Panc1 (cell line): ENCODE results near the gene ZC3H13. TPM values are rescaled to one million over a fixed set of nuclear protein-coding genes. Genes with fewer than 3 reads are reported as not detected.

ENCODE experiments used
- ATAC-seq: fragments of 200-7000 bp; cut with Tn5 transposase; 2 replicates; pipeline ENCODE4 v1.9.1; 2020; ENCODE audit warnings: mild to moderate bottlenecking, moderate library complexity
- BruUV-seq: library from RNA; stranded (reverse); fragments of 400-500 nt; replicated peaks from 2 replicates; lab custom pipeline; 2021; lab: Mats Ljungman, UMichigan
- CTCF ChIA-PET: fragments of 300-600 bp; sonication (Branson Sonifier 250); formaldehyde crosslinking; loops from one replicate; lab custom pipeline; 2022; ENCODE audit warnings: antibody characterized with exemption; lab: Charles Lee
- POLR2A ChIA-PET: fragments of 300-600 bp; sonication (Branson Sonifier 250); formaldehyde crosslinking; loops from one replicate; lab custom pipeline; 2022; ENCODE audit warnings: antibody characterized with exemption; lab: Charles Lee
- DNase-seq: peaks from one replicate; pipeline ENCODE4 v3.0.0-alpha.2; 2010; ENCODE audit warnings: low read depth, low spot score
- H3K27ac ChIP-seq: 2 replicates; pipeline ENCODE4 v1.5.1; 2011; ENCODE audit warnings: mild to moderate bottlenecking, low read length, inconsistent platforms
- H3K27me3 ChIP-seq: fragments of 200-500 bp; sonication (Bioruptor generic); 2 replicates; pipeline ENCODE4 v1.6.0; 2014; ENCODE audit warnings: low read length, inconsistent platforms; ENCODE audit not compliant: control insufficient read depth, insufficient read depth
- H3K36me3 ChIP-seq: fragments of 200-500 bp; sonication (Bioruptor generic); 2 replicates; pipeline ENCODE4 v1.5.1; 2014; ENCODE audit warnings: inconsistent platforms, mild to moderate bottlenecking, low read length, moderate library complexity; ENCODE audit not compliant: control insufficient read depth, insufficient read depth
- H3K4me1 ChIP-seq: 2 replicates; pipeline ENCODE4 v1.5.1; 2011; ENCODE audit warnings: inconsistent platforms, mild to moderate bottlenecking, low read length, moderate library complexity; ENCODE audit not compliant: control insufficient read depth, insufficient read depth
- H3K4me3 ChIP-seq, 2 experiments: 2 replicates each; pipeline ENCODE4 v1.5.1; 2011 to 2012; ENCODE audit warnings: low read depth in 2 of 2, low read length in 2 of 2, mild to moderate bottlenecking in 2 of 2, inconsistent platforms in 1 of 2, moderate library complexity in 1 of 2
- H3K9me3 ChIP-seq: fragments of 200-500 bp; sonication (Bioruptor generic); 2 replicates; pipeline ENCODE4 v1.5.1; 2014; ENCODE audit warnings: low read depth, mild to moderate bottlenecking, inconsistent platforms, low read length, moderate library complexity; ENCODE audit not compliant: control insufficient read depth, insufficient read depth
- CTCF ChIP-seq: fragments of 450-650 bp; IDR thresholded peaks from 2 replicates; pipeline ENCODE4 v1.5.1; 2017; ENCODE audit warnings: mild to moderate bottlenecking
- POLR2AphosphoS5 ChIP-seq: IDR thresholded peaks from 2 replicates; pipeline ENCODE4 v1.6.1; 2012; ENCODE audit warnings: mild to moderate bottlenecking, low read depth, low read length, moderate library complexity
- REST ChIP-seq, 2 experiments: IDR thresholded peaks; 2 replicates each; pipeline ENCODE4 v1.6.1; 2011 to 2012; ENCODE audit warnings: low read depth in 2 of 2, control low read depth in 1 of 2, low read length in 1 of 2, mild to moderate bottlenecking in 1 of 2, moderate library complexity in 1 of 2; ENCODE audit not compliant: insufficient read depth in 1 of 2
- SIN3A ChIP-seq: IDR thresholded peaks from 2 replicates; pipeline ENCODE4 v1.6.1; 2012; ENCODE audit warnings: low read depth, mild to moderate bottlenecking, low read length, moderate library complexity, borderline replicate concordance; ENCODE audit not compliant: insufficient read depth
- TCF7L2 ChIP-seq: IDR thresholded peaks from 2 replicates; pipeline ENCODE4 v1.6.1; 2011; ENCODE audit warnings: mild to moderate bottlenecking, low read depth, low read length, inconsistent platforms
- in situ Hi-C: cut with HindIII; loops from 2 replicates; pipeline ENCODE4 v1.10.0; 2016; ENCODE audit warnings: low sequenced_read_pairs, low pct_unique_long_range_greater_than_20kb
- intact Hi-C: fragments of 100-400 bp; cut with micrococcal nuclease; formaldehyde crosslinking; loops from one replicate; pipeline ENCODE4 v1.10.0; 2022; ENCODE audit not compliant: unreplicated experiment
- total RNA-seq: library from RNA; stranded (reverse); gene quantifications from one replicate; pipeline ENCODE4 v1.2.1, GENCODE V29; 2021; ENCODE audit not compliant: unreplicated experiment

Gene ZC3H13
- total RNA-seq, 1 experiment from 2014 or later: 25.3 TPM

- DNase-seq: no peak
- H3K27me3 ChIP-seq: no peaks in the 10 kb centered on the region
- ATAC-seq: no peak
- no peak for TF ChIP-seq SIN3A
- TF ChIP-seq TCF7L2: no peak
- no peak for TF ChIP-seq CTCF
- TF ChIP-seq REST (IDR thresholded peaks at IDR 0.05; ENCODE audit: insufficient read depth in 1 of 2, low read depth in 2 of 2, low read length in 1 of 2): no peak
- TF ChIP-seq POLR2AphosphoS5: no peak
- no peaks in the 10 kb centered on the region for H3K36me3 ChIP-seq
- ChIA-PET POLR2A (interaction anchor here (0.6 kb wide), 1 partner anchor 141 kb away, joined by 4 read pairs; no protein-coding TSS in a partner anchor), CTCF (no interaction called here)
- H3K4me3 ChIP-seq: no peak overlapping the region
- no peaks in the 10 kb centered on the region for H3K4me1 ChIP-seq
- no TSS peak for BruUV-seq
- intact Hi-C loops: no loop called here
- no peaks in the 10 kb centered on the region for H3K9me3 ChIP-seq
- in situ Hi-C loops: no loop called here
- H3K27ac ChIP-seq: no peak overlapping the region
These were observed 49.1 kb upstream of the ZC3H13 start for GRCh38 chr13:46101484-46102254.

- CTCF ChIA-PET: no interaction called here
- no peak for TF ChIP-seq SIN3A
- H3K36me3 ChIP-seq: no peaks in the 10 kb centered on the region
- intact Hi-C loops: no loop called here
- POLR2A ChIA-PET: no interaction called here
- ATAC-seq (no peak), DNase-seq (no peak)
- no peak overlapping the region for H3K4me3 ChIP-seq
- no peak overlapping the region for H3K27ac ChIP-seq
- H3K4me1 ChIP-seq: no peaks in the 10 kb centered on the region
- in situ Hi-C loops: no loop called here
- BruUV-seq: no TSS peak
- no peaks in the 10 kb centered on the region for H3K9me3 ChIP-seq
- H3K27me3 ChIP-seq: no peaks in the 10 kb centered on the region
These were observed 48.5 kb upstream of the ZC3H13 start for GRCh38 chr13:46101002-46101401.

- Histone ChIP-seq H3K36me3 (no peaks in the 10 kb centered on the region), H3K27ac (no peak overlapping the region), H3K27me3 (no peaks in the 10 kb centered on the region), H3K4me3 (no peak overlapping the region), H3K4me1 (no peaks in the 10 kb centered on the region), H3K9me3 (no peaks in the 10 kb centered on the region)
- POLR2A ChIA-PET: no interaction called here
- BruUV-seq: no TSS peak
- CTCF ChIA-PET: no interaction called here
- no peak for DNase-seq
- in situ Hi-C loops (no loop called here), intact Hi-C loops (no loop called here)
- no peak for ATAC-seq
- TF ChIP-seq REST (IDR thresholded peaks at IDR 0.05; ENCODE audit: insufficient read depth in 1 of 2, low read depth in 2 of 2, low read length in 1 of 2): no peak
- TF ChIP-seq CTCF: no peak
- TF ChIP-seq SIN3A: no peak
- TF ChIP-seq TCF7L2: no peak
- TF ChIP-seq POLR2AphosphoS5: no peak
These were observed 47.8 kb upstream of the ZC3H13 start for GRCh38 chr13:46100191-46100815.
